ENCODE data around the gene C5orf63.
"Not testable (repeated sequence)": the region's sequence is repeated elsewhere in the genome, so short reads cannot be mapped to it uniquely, and the experiment has no call there.

DNA sequence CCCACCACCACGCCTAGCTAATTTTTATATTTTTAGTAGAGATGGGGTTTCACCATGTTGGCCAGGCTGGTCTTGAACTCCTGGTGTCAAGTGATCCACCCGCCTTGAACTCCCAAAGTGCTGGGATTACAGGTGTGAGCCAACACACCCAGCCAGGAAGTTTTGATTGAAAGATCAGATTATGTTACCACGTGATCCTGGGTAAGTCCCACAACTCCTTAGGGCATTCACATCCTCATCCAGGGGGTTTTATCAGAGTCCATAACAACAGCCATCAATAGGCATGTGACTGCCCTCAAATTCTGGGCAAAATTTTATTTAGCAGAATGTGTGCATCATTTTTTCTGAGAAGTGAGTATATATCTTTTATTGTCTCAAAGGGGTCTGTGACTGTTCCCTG is 68.0 kb downstream of the C5orf63 start:
- TF ChIP-seq SPI1, POLR2A (IDR thresholded peaks at IDR 0.05; ENCODE audit: low read depth, low read length): not testable (repeated sequence)

Data from GM12891 (cell line).